ENCODE measurements around the gene CLASP2.
"Not testable (repeated sequence)": the region's sequence is repeated elsewhere in the genome, so short reads cannot be mapped to it uniquely, and the experiment has no call there.

The CLASP2 gene

DNA sequence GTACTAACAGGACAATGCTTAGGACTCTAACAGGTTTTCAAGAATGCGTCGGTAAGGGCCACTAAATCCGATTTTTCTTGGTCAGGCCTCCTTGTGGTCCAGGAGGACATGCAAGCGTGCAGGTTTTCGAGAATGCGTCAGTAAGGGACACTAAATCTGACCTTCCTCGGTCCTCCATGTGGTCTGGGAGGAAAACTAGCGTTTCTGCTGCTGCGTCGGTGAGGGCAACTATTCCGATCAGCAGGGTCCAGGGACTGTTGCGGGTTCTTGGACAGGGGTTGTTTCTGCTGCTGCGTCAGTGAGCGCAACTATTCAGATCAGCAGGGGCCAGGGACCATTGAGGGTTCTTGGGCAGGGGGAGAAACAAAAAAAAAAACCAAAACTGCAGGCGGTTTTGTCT lies 270.1 kb downstream of the CLASP2 start:
- no peak for DNase-seq
- Histone ChIP-seq H3K9me3 (no peaks in the 10 kb centered on the region), H3K4me1 (no peaks in the 10 kb centered on the region), H3K27me3 (no peaks in the 10 kb centered on the region), H3K36me3 (no peaks in the 10 kb centered on the region), H3K27ac (no peak overlapping the region), H3K4me3 (no peak overlapping the region)
- intact Hi-C loops (cut with DNase I; ENCODE audit: low total_unique reads) = no loop called here
- TF ChIP-seq CTCF (IDR thresholded peaks at IDR 0.05) = no peak

DNA sequence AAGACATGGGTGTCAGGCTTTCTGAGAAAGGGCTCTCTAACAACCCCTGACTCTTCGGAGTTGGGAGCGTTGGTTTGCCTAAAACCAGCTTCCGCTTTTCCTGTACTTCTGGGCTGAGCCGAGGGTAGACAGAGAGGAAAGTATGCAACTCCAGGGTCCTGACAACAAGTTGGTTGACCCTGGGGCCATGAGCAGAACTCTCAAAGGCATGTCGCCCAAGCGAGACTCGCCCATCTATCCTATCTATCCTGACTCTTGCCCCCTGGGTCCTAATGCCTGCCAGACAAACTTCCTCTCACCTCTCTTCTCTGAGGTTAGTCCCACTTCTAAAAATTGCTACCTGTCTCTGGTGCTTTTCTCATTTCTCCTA lies 270.8 kb downstream of the CLASP2 start:
- intact Hi-C loops (cut with DNase I; ENCODE audit: low total_unique reads); H3K4me1 ChIP-seq; H3K27ac ChIP-seq; H3K36me3 ChIP-seq; DNase-seq; H3K27me3 ChIP-seq; H3K4me3 ChIP-seq; H3K9me3 ChIP-seq: not testable (repeated sequence)

Measured in tibial artery (tissue), 4 donors.